Measurements from ENCODE around the gene MCOLN1. TPM values are rescaled to one million over a fixed set of nuclear protein-coding genes. Genes with fewer than 3 reads are reported as not detected.

The MCOLN1 gene
- total and polyA plus RNA-seq, 9 of the 15 experiments (the other 6 are each of a cell fraction or from before 2014, with no cell fraction given) = 0.25 to 15.4 (median 7.1) TPM

- no peak; the same call in 1 of the 2 replicates for TF ChIP-seq MGA (IDR thresholded peaks at IDR 0.05)
- TF ChIP-seq ZNF655 (CRISPR knock-in tag; IDR thresholded peaks at IDR 0.05) = no peak
- no peak for TF ChIP-seq CEBPG (CRISPR knock-in tag; IDR thresholded peaks at IDR 0.05)
- 0 out of 4 replicates have a peak, but pooled peaks of 1 of the 2 experiments have one; percentile 21 for TF ChIP-seq CEBPG (tag; conservative IDR thresholded peaks at IDR 0.05 in 1 of 2, IDR thresholded peaks at IDR 0.05 in 1 of 2)
- no peak for TF ChIP-seq ZBTB34 (CRISPR knock-in tag; IDR thresholded peaks at IDR 0.05)
- TF ChIP-seq L3MBTL2 (IDR thresholded peaks at IDR 0.05) = no peak; the same call in 1 of the 2 replicates
- TF ChIP-seq JUND (IDR thresholded peaks at IDR 0.05; ENCODE audit: borderline replicate concordance, low read depth, low read length) = 0 out of 2 replicates have a peak, but pooled peaks have one; percentile 5
- TF ChIP-seq JUND (tag; IDR thresholded peaks at IDR 0.05; ENCODE audit: borderline replicate concordance, low read depth, low read length) = 0 out of 3 replicates have a peak, but pooled peaks have one; percentile 23
- TF ChIP-seq THAP12 (CRISPR knock-in tag; IDR thresholded peaks at IDR 0.05) = no peak
Observed at GRCh38 chr19:7483720-7484201, 38.7 kb upstream of the MCOLN1 start (continued).

All from K562 (cell line).